Muscle layer of colon (tissue), 2 donors: ENCODE data around the gene TMEM95.
"Not testable (repeated sequence)": the region's sequence is repeated elsewhere in the genome, so short reads cannot be mapped to it uniquely, and the experiment has no call there.

Experiments used
- H3K27ac ChIP-seq: one replicate; pipeline ENCODE4 v1.7.0; 2013; ENCODE audit warnings: low read depth, mild to moderate bottlenecking, low read length, moderate library complexity
- H3K27me3 ChIP-seq, 2 donors: one replicate each; pipeline ENCODE4 v1.7.0; 2013; ENCODE audit warnings: low read length in 2 of 2, mild to moderate bottlenecking in 2 of 2; ENCODE audit not compliant: insufficient read depth in 2 of 2, control insufficient read depth in 1 of 2
- H3K36me3 ChIP-seq: one replicate; pipeline ENCODE4 v1.7.0; 2013; ENCODE audit warnings: mild to moderate bottlenecking, low read length; ENCODE audit not compliant: insufficient read depth
- H3K4me1 ChIP-seq: one replicate; pipeline ENCODE4 v1.7.0; 2013; ENCODE audit warnings: mild to moderate bottlenecking, low read length; ENCODE audit not compliant: insufficient read depth
- H3K4me3 ChIP-seq, 2 donors: one replicate each; pipeline ENCODE4 v1.7.0; 2013; ENCODE audit warnings: low read length in 2 of 2, low read depth in 1 of 2, mild to moderate bottlenecking in 1 of 2, moderate library complexity in 1 of 2
- H3K9ac ChIP-seq: one replicate; pipeline ENCODE4 v1.7.0; 2013; ENCODE audit warnings: low read length
- H3K9me3 ChIP-seq: one replicate; pipeline ENCODE4 v1.7.0; 2013; ENCODE audit warnings: mild to moderate bottlenecking, low read length
- donor health status: abdominal sarcoma.
- donor health status: Adenocarcinoma of cecum.

The TMEM95 gene

DNA sequence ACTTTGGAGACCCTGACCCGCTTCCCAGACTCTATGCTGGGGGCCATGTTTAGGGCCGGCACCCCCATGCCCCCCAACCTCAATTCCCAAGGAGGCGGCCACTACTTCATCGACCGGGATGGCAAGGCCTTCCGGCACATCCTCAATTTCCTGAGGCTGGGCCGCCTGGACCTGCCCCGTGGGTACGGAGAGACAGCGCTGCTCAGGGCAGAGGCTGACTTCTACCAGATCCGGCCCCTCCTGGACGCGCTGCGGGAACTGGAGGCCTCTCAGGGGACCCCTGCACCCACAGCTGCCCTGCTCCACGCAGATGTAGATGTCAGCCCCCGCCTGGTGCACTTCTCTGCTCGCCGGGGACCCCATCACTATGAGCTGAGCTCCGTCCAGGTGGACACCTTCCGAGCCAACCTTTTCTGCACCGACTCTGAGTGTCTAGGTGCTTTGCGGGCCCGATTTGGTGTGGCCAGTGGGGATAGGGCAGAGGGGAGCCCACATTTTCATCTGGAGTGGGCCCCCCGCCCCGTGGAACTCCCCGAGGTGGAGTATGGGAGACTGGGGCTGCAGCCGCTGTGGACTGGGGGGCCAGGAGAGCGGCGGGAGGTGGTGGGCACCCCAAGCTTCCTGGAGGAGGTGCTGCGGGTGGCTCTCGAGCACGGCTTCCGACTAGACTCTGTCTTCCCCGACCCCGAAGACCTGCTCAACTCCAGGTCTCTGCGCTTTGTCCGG, 1.9 kb upstream of the TMEM95 start:
- H3K9me3 ChIP-seq, result no peaks in the 10 kb centered on the region
- H3K27me3 ChIP-seq, result no peaks in the 10 kb centered on the region
- H3K36me3 ChIP-seq, result no peaks in the 10 kb centered on the region
- H3K9ac ChIP-seq, result no peak overlapping the region
- peak overlapping the region; percentile 93 for H3K27ac ChIP-seq
- peak overlapping the region; percentile 43 to 88 for H3K4me3 ChIP-seq
- H3K4me1 ChIP-seq, result peaks cover 42% of the 10 kb centered on the region

DNA sequence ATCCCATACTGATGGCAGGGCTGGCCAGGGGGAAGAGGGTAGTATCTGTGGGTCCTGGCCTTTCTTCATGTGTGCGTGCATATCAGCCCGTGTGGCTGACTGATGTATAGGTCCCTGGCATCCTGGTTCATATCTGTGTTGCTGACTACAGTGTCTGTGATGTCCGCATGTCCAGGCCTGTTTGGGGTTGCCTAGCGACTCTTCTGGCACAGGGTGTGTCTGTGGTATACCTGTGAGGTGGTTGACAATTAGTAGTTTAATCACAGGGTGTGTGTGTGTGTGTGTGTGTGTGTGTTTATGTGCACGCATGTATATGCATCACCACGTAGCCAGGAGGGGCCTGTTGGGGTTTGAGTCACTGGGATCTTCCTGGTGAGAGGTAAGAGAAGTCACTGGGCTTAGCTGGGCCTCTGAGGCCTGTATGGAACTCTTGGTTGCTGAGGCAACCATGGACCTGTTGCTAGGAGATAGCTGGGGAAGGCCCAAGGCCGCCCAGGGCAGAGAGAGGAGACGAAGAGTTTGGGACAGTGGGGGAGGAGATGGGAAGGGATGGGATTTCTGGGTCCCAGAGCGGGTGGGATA, 603 bp upstream of the TMEM95 start:
- H3K27ac ChIP-seq, result no peak overlapping the region
- H3K9me3 ChIP-seq, result no peaks in the 10 kb centered on the region
- no peaks in the 10 kb centered on the region for H3K36me3 ChIP-seq
- H3K4me1 ChIP-seq, result peaks cover 42% of the 10 kb centered on the region
- H3K9ac ChIP-seq, result no peak overlapping the region
- no peaks in the 10 kb centered on the region for H3K27me3 ChIP-seq
- no peak overlapping the region for H3K4me3 ChIP-seq

- no peak overlapping the region for H3K4me3 ChIP-seq
Observed at GRCh38 chr17:7355573-7355972, 617 bp downstream of the TMEM95 start.

DNA sequence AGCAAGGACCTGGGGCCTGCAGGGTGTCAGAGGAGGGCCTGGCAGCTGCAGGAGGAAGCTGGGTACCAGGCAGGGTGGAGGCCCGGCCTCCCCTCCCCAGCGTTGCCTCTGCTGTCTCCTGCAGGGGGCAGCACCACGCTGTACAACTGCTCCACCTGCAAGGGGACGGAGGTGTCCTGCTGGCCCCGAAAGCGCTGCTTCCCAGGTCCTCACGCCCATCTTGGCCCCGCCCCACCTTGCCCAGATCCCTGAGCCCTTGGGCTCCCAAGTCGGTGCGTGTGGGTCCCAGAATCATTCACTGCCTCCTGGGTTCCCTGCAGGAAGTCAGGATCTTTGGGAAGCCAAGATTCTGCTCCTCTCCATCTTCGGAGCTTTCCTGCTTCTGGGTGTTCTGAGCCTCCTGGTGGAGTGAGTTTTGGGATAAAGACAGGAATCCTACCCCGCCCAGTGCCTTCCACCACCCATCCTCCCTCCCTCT, 1.2 kb downstream of the TMEM95 start:
- Histone ChIP-seq H3K4me1 (peaks cover 37% of the 10 kb centered on the region), H3K27me3 (no peaks in the 10 kb centered on the region), H3K9ac (no peak overlapping the region), H3K27ac (no peak overlapping the region), H3K36me3 (no peaks in the 10 kb centered on the region), H3K4me3 (no peak overlapping the region), H3K9me3 (no peaks in the 10 kb centered on the region)

More at GRCh38 chr17:7355573-7355972, 617 bp downstream of the TMEM95 start:
- Histone ChIP-seq H3K4me1 (peaks cover 37% of the 10 kb centered on the region), H3K9ac (no peak overlapping the region), H3K9me3 (no peaks in the 10 kb centered on the region), H3K36me3 (no peaks in the 10 kb centered on the region), H3K27me3 (no peaks in the 10 kb centered on the region), H3K27ac (no peak overlapping the region)

GRCh38 chr17:7356756-7357155, 1.8 kb downstream of the TMEM95 start:
- Histone ChIP-seq H3K4me1 (peaks cover 37% of the 10 kb centered on the region), H3K4me3 (no peak overlapping the region), H3K27ac (no peak overlapping the region)

DNA sequence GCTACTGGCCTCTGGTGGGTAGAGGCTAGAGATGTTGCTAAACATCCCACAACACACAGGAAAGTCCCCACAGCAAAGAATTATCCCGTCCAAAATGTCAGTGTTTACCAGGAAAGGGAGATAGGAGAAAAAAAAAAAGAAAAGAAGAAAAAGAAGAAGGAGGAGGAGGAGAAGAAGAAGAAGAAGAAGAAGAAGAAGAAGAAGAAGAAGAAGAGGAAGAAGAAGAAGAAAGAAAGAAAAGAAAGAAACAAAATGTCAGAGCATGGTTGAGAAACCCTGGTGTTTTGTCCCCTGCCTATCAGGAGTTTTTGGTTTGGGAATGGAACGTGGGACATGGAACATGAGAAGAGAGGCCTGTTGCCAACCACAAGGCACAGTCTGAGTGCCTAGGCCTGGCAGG, 2.4 kb downstream of the TMEM95 start:
- Histone ChIP-seq H3K27ac (no peak overlapping the region), H3K4me3 (no peak overlapping the region), H3K27me3 (no peaks in the 10 kb centered on the region), H3K4me1 (peaks cover 37% of the 10 kb centered on the region), H3K9me3 (no peaks in the 10 kb centered on the region), H3K9ac (no peak overlapping the region), H3K36me3 (no peaks in the 10 kb centered on the region)

More at GRCh38 chr17:7356756-7357155, 1.8 kb downstream of the TMEM95 start:
- H3K36me3 ChIP-seq, result no peaks in the 10 kb centered on the region
- H3K9me3 ChIP-seq, result no peaks in the 10 kb centered on the region
- H3K27me3 ChIP-seq, result no peaks in the 10 kb centered on the region
- H3K9ac ChIP-seq, result no peak overlapping the region

DNA sequence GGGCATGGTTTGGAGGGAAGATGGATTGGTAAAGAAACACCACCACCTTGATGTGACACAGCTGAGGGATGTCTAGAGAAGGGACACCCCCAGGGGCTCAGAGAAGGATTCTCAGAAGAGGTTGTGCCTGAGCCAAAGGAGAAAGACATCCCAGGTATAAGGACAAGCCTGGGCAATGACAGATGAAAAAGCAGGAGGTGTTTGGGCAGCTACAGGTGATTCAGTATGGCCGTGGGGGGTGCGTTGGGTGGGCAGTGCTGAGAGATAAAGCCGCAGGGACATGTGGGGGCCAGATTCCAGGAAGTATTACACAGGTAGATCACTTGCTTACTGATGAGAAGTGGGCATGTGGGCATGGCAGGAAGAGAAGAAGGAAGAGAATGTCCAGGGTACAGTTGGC, 7.0 kb downstream of the TMEM95 start:
- no peaks in the 10 kb centered on the region for H3K36me3 ChIP-seq
- no peaks in the 10 kb centered on the region for H3K27me3 ChIP-seq
- no peak overlapping the region for H3K9ac ChIP-seq
- no peaks in the 10 kb centered on the region for H3K9me3 ChIP-seq
- H3K4me3 ChIP-seq, result no peak overlapping the region
- no peaks in the 10 kb centered on the region for H3K4me1 ChIP-seq
- no peak overlapping the region for H3K27ac ChIP-seq

DNA sequence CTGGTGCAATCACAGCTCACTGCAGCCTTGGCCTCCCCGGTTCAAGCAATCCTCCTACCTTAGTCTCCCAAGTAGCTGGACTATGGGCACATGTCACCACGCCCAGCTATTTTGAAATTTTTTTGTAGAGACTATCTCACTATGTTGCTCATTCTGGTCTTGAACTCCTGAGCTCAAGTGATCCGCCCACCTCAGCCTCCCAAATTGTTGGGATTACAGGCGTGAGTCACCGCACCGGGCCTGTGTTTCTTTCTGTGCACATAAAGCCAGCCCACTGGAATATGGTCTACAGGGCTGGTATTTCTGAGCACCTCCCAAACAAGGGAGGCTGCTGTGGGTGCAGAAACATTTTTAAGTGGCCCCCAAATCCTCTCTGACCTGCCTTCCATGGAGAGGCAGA, 8.4 kb downstream of the TMEM95 start:
- Histone ChIP-seq H3K36me3 (no peaks in the 10 kb centered on the region), H3K9ac (no peak overlapping the region), H3K4me1 (no peaks in the 10 kb centered on the region)

DNA sequence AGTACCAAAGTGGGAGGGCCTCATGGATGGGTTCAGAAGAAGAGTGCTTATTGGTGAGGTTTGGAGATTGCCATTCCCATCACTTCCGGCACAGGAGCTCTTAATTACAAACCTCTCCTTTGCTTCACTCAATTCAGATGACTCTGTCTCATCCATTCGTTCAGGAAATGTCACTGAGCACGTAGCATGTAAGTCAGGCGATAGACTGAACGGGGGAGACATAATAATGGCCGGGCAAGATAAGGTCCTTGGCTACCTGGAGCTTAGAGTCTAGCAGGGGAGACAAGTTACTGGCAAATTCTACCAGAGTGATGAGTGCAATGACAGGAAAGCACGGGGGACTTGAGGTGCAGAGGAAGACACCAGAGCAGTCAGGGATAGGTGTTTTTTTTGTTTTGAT, 11.0 kb downstream of the TMEM95 start:
- not testable (repeated sequence) for H3K4me1 ChIP-seq, H3K9ac ChIP-seq, H3K36me3 ChIP-seq, H3K27me3 ChIP-seq, H3K9me3 ChIP-seq, H3K27ac ChIP-seq, H3K4me3 ChIP-seq

More for the DNA sequence above, 8.4 kb downstream of the TMEM95 start:
- Histone ChIP-seq H3K4me3 (no peak overlapping the region), H3K27me3 (no peaks in the 10 kb centered on the region), H3K27ac (no peak overlapping the region), H3K9me3 (no peaks in the 10 kb centered on the region)

GRCh38 chr17:7367083-7367482, 12.1 kb downstream of the TMEM95 start:
- Histone ChIP-seq H3K9me3 (no peaks in the 10 kb centered on the region), H3K27me3 (no peaks in the 10 kb centered on the region), H3K4me1 (no peaks in the 10 kb centered on the region), H3K4me3 (no peak overlapping the region), H3K27ac (no peak overlapping the region), H3K36me3 (no peaks in the 10 kb centered on the region), H3K9ac (no peak overlapping the region)

- Histone ChIP-seq H3K36me3 (no peaks in the 10 kb centered on the region), H3K9me3 (no peaks in the 10 kb centered on the region), H3K4me1 (no peaks in the 10 kb centered on the region), H3K27me3 (no peaks in the 10 kb centered on the region), H3K9ac (no peak overlapping the region), H3K27ac (no peak overlapping the region), H3K4me3 (no peak overlapping the region)
Observed at GRCh38 chr17:7367918-7368598, 13.1 kb downstream of the TMEM95 start.
